Loucy (cell line): ENCODE data around the gene HERPUD2.

Experiments
- EZH2phosphoT487 ChIP-seq: fragments of 200-600 bp; IDR thresholded peaks from 2 replicates; pipeline ENCODE4 v1.6.1; 2018; ENCODE audit warnings: antibody characterized with exemption, mild to moderate bottlenecking, moderate library complexity, borderline replicate concordance
- TF ChIP-seq, protein P1 (sequence below): fragments of 200-600 bp; sonication (generic); conservative IDR thresholded peaks from 2 replicates; pipeline ENCODE4 v1.5.1; 2014; ENCODE audit warnings: mild to moderate bottlenecking, antibody characterized with exemption, low read length

DNA sequence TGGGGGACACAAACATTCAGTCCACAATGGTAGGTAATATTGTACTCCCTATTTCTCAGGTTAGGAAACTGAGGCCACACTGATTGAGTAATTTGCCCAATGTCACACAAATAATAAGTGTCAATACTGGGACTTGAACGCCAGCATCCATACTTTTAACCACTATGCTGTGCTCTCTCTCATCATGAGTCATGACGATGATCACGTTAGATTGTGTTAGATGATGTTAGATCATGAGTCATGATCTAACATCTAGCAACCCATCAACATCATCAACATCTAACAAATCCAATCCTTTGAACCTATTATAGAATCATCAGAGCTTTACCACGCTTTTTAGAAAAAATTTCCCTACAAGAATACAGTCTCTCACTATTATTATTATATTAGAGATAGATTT, 28.1 kb upstream of the HERPUD2 start:
- TF ChIP-seq, protein P1, sequence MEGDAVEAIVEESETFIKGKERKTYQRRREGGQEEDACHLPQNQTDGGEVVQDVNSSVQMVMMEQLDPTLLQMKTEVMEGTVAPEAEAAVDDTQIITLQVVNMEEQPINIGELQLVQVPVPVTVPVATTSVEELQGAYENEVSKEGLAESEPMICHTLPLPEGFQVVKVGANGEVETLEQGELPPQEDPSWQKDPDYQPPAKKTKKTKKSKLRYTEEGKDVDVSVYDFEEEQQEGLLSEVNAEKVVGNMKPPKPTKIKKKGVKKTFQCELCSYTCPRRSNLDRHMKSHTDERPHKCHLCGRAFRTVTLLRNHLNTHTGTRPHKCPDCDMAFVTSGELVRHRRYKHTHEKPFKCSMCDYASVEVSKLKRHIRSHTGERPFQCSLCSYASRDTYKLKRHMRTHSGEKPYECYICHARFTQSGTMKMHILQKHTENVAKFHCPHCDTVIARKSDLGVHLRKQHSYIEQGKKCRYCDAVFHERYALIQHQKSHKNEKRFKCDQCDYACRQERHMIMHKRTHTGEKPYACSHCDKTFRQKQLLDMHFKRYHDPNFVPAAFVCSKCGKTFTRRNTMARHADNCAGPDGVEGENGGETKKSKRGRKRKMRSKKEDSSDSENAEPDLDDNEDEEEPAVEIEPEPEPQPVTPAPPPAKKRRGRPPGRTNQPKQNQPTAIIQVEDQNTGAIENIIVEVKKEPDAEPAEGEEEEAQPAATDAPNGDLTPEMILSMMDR = no peak
- no peak for TF ChIP-seq EZH2phosphoT487
